DOHH2 (cell line): ENCODE results near the gene CATSPERE.

Experiments used
- EZH2phosphoT487 ChIP-seq: fragments of 200-600 bp; sonication (generic); IDR thresholded peaks from 2 replicates; pipeline ENCODE4 v1.6.1; 2017; ENCODE audit warnings: borderline replicate concordance, mild to moderate bottlenecking, antibody characterized with exemption, low read length, moderate library complexity, mixed read lengths
- TF ChIP-seq, protein P1 (sequence below): fragments of 200-600 bp; sonication (generic); IDR thresholded peaks from one replicate; pipeline ENCODE4 v1.5.1; 2014; ENCODE audit warnings: antibody characterized with exemption, mild to moderate bottlenecking, low read depth, low read length; ENCODE audit not compliant: poor library complexity, severe bottlenecking

GRCh38 chr1:244502630-244503029, 41.6 kb downstream of the CATSPERE start:
- TF ChIP-seq, protein P1, sequence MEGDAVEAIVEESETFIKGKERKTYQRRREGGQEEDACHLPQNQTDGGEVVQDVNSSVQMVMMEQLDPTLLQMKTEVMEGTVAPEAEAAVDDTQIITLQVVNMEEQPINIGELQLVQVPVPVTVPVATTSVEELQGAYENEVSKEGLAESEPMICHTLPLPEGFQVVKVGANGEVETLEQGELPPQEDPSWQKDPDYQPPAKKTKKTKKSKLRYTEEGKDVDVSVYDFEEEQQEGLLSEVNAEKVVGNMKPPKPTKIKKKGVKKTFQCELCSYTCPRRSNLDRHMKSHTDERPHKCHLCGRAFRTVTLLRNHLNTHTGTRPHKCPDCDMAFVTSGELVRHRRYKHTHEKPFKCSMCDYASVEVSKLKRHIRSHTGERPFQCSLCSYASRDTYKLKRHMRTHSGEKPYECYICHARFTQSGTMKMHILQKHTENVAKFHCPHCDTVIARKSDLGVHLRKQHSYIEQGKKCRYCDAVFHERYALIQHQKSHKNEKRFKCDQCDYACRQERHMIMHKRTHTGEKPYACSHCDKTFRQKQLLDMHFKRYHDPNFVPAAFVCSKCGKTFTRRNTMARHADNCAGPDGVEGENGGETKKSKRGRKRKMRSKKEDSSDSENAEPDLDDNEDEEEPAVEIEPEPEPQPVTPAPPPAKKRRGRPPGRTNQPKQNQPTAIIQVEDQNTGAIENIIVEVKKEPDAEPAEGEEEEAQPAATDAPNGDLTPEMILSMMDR: no peak
- no peak for TF ChIP-seq EZH2phosphoT487
